Kidney (tissue), 14 donors: ENCODE data around the gene C1orf198. TPM values are rescaled to one million over a fixed set of nuclear protein-coding genes. Genes with fewer than 3 reads are reported as not detected.

Experiments used
- DNase-seq, 5 donors: peaks; one replicate each; pipeline ENCODE4 v3.0.0-alpha.2; 2013 to 2020
- FAIRE-seq: peaks from 2 replicates; lab custom pipeline; 2012; peaks lifted over from hg19 to GRCh38; lab: Jason Lieb, UNC
- H3K27ac ChIP-seq, 2 donors: one replicate each; pipeline ENCODE4 v1.7.0; 2013; ENCODE audit warnings: low read depth in 2 of 2, low read length in 2 of 2, inconsistent platforms in 1 of 2
- H3K27me3 ChIP-seq: one replicate; pipeline ENCODE4 v1.7.1; 2013; ENCODE audit warnings: low read length, inconsistent platforms; ENCODE audit not compliant: control insufficient read depth, insufficient read depth
- H3K36me3 ChIP-seq, 3 donors: one replicate each; pipeline versions ENCODE4 v1.7.0 to v1.7.1; 2013; ENCODE audit warnings: low read length in 3 of 3, control low read depth in 1 of 3, inconsistent platforms in 1 of 3; ENCODE audit not compliant: insufficient read depth in 3 of 3, control insufficient read depth in 2 of 3
- H3K4me1 ChIP-seq, 3 donors: one replicate each; pipeline versions ENCODE4 v1.7.0 to v1.7.1; 2013; ENCODE audit warnings: low read length in 3 of 3, inconsistent platforms in 1 of 3, low read depth in 1 of 3; ENCODE audit not compliant: control insufficient read depth in 2 of 3, insufficient read depth in 2 of 3
- H3K4me3 ChIP-seq, 3 donors: one replicate each; pipeline versions ENCODE4 v1.7.0 to v1.8.1; 2013; ENCODE audit warnings: low read length in 3 of 3, control low read depth in 1 of 3, inconsistent platforms in 1 of 3
- H3K9ac ChIP-seq, 3 donors: one replicate each; pipeline versions ENCODE4 v1.7.0 to v1.7.1; 2013; ENCODE audit warnings: low read length in 3 of 3, control low read depth in 1 of 3, inconsistent platforms in 1 of 3
- H3K9me3 ChIP-seq, 3 donors: one replicate each; pipeline versions ENCODE4 v1.7.0 to v1.7.1; 2013; ENCODE audit warnings: low read length in 3 of 3, control low read depth in 1 of 3, inconsistent platforms in 1 of 3; ENCODE audit not compliant: control insufficient read depth in 2 of 3, insufficient read depth in 1 of 3
- intact Hi-C: fragments of 100-400 bp; cut with DNase I; formaldehyde crosslinking; loops from one replicate; pipeline ENCODE4 v1.11.1; 2022
- polyA plus RNA-seq: library from polyadenylated mRNA; stranded (reverse); fragments of 350-450 nt; fragmentation: Illumina TruSeq; extraction: RNeasy Lipid Tissue Mini Kit (QIAGEN cat#74804); gene quantifications from one replicate; pipeline ENCODE4 v1.2.3, GENCODE V29; 2014; ENCODE audit warnings: low read depth, low replicate concordance; ENCODE audit not compliant: insufficient read depth
- total RNA-seq: library from RNA; stranded (reverse); fragmentation: NEBNext Ultra II Directional; extraction: Animal tissue kit (Norgen Biotek cat#: 25700); gene quantifications from one replicate; pipeline ENCODE4 v1.2.1, GENCODE V29; 2021
- TF ChIP-seq, protein P1 (sequence below): IDR thresholded peaks from 3 replicates; pipeline ENCODE4 v1.5.1; 2012; ENCODE audit warnings: mild to moderate bottlenecking, moderate library complexity, borderline replicate concordance; ENCODE audit not compliant: insufficient read depth; ENCODE audit errors: extremely low read depth
- donor health status: control.
- donor health status: control.
- donor health status: control.
- donor health status: control.
- donor health status: control.
- donor health status: DM: yes; HTN: yes; CAD: no.
- donor health status: Normal renal cell carcinoma (clear cell type).

The C1orf198 gene
- total and polyA plus RNA-seq, 2 donors from 2014 or later: 15.4 to 45.3 TPM

DNA sequence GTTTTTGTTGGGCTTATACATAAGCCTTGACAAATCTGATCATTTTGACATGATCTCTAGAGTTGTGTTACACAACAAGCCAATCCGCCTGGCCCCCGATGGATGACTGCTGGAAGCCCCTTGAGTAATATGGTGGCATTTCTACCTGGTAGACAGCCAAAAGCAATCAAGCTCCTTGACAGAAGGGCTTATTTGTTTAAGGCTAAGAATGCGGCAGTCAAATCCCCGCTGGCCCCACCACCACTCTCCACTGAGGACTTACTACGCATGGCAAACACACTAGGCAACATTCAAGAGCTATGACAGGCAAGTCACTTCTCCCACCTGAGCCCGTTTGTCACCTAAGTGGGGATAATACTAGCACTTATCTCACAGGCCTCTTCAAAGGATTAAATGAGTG is 33.4 kb upstream of the C1orf198 start:
- intact Hi-C loops: no loop called here
- peak in 1 of 5 donors; percentile 19 for DNase-seq
- TF ChIP-seq, protein P1, sequence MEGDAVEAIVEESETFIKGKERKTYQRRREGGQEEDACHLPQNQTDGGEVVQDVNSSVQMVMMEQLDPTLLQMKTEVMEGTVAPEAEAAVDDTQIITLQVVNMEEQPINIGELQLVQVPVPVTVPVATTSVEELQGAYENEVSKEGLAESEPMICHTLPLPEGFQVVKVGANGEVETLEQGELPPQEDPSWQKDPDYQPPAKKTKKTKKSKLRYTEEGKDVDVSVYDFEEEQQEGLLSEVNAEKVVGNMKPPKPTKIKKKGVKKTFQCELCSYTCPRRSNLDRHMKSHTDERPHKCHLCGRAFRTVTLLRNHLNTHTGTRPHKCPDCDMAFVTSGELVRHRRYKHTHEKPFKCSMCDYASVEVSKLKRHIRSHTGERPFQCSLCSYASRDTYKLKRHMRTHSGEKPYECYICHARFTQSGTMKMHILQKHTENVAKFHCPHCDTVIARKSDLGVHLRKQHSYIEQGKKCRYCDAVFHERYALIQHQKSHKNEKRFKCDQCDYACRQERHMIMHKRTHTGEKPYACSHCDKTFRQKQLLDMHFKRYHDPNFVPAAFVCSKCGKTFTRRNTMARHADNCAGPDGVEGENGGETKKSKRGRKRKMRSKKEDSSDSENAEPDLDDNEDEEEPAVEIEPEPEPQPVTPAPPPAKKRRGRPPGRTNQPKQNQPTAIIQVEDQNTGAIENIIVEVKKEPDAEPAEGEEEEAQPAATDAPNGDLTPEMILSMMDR: no peak
- no peak overlapping the region for H3K4me3 ChIP-seq
- no peaks in the 10 kb centered on the region for H3K36me3 ChIP-seq
- H3K27ac ChIP-seq: no peak overlapping the region
- H3K9ac ChIP-seq: no peak overlapping the region
- H3K27me3 ChIP-seq: no peaks in the 10 kb centered on the region
- no peak for FAIRE-seq
- peaks cover 0 to 4% (median 0%) of the 10 kb centered on the region in 3 donors for H3K4me1 ChIP-seq
- H3K9me3 ChIP-seq: no peaks in the 10 kb centered on the region

DNA sequence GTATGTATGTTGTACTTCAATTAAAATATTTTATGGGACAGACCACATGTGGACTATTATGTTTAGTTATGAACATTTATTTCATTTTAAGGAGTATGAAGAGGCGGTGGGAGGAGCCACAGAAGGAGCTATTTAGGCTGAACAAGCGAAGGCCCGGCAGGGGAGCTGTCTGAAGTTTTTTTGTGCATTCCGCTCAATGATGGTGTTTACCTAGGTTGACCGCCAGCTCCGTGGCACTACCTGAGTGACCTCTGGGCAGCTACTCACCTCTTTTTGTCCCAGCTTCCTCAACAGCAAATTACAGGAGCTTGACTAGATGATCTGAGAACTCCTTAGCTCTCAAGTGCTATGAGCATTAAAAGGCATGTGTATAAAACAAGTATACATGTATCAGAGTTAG is 32.7 kb upstream of the C1orf198 start:
- Histone ChIP-seq H3K36me3 (no peaks in the 10 kb centered on the region), H3K4me3 (no peak overlapping the region), H3K27ac (no peak overlapping the region), H3K27me3 (no peaks in the 10 kb centered on the region), H3K9me3 (no peaks in the 10 kb centered on the region), H3K9ac (no peak overlapping the region), H3K4me1 (peaks cover 0 to 4% (median 0%) of the 10 kb centered on the region in 3 donors)
- DNase-seq: no peak
- FAIRE-seq: no peak
- TF ChIP-seq, protein P1: no peak
- intact Hi-C loops: no loop called here

- no peak for FAIRE-seq
- H3K27ac ChIP-seq: no peak overlapping the region
These were observed 31.5 kb upstream of the C1orf198 start for GRCh38 chr1:230899841-230900251.

More at GRCh38 chr1:230899841-230900251, 31.5 kb upstream of the C1orf198 start:
- intact Hi-C loops: no loop called here
- no peaks in the 10 kb centered on the region for H3K27me3 ChIP-seq
- H3K36me3 ChIP-seq: no peaks in the 10 kb centered on the region
- H3K9me3 ChIP-seq: no peaks in the 10 kb centered on the region
- TF ChIP-seq, protein P1: no peak
- H3K9ac ChIP-seq: no peak overlapping the region
- peak in 1 of 5 donors; percentile 24 for DNase-seq
- no peaks in the 10 kb centered on the region for H3K4me1 ChIP-seq
- no peak overlapping the region for H3K4me3 ChIP-seq
